Measurements from ENCODE around the gene ESRP2.

DNA sequence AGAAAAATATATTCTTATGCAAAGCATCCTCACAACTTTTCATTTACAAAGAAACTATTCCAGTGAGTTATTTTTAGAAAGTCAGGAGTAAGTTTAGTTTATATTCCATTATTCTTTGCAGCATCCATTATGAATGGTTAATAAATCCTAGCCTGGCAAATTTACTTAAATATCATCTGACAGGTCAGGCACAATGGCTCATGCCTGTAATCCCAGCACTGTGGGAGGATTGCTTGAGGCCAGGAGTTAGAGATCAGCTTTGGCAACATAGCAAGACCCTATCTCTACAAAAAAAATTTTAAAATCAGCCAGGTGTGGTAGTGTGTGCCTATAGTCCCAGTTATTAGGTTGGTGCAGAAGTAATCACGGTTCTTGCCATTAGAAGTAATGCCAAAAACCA, 12.9 kb downstream of the ESRP2 start:
- TF ChIP-seq, protein P1, sequence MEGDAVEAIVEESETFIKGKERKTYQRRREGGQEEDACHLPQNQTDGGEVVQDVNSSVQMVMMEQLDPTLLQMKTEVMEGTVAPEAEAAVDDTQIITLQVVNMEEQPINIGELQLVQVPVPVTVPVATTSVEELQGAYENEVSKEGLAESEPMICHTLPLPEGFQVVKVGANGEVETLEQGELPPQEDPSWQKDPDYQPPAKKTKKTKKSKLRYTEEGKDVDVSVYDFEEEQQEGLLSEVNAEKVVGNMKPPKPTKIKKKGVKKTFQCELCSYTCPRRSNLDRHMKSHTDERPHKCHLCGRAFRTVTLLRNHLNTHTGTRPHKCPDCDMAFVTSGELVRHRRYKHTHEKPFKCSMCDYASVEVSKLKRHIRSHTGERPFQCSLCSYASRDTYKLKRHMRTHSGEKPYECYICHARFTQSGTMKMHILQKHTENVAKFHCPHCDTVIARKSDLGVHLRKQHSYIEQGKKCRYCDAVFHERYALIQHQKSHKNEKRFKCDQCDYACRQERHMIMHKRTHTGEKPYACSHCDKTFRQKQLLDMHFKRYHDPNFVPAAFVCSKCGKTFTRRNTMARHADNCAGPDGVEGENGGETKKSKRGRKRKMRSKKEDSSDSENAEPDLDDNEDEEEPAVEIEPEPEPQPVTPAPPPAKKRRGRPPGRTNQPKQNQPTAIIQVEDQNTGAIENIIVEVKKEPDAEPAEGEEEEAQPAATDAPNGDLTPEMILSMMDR (IDR thresholded peaks at IDR 0.05; ENCODE audit: extremely low read depth in 1 of 2, insufficient read depth in 1 of 2, low read depth in 1 of 2, low read length in 2 of 2), result no peak
- no peak for TF ChIP-seq POLR2AphosphoS5 (IDR thresholded peaks at IDR 0.05; ENCODE audit: insufficient read depth, low read depth, low read length)
- TF ChIP-seq POLR2A (IDR thresholded peaks at IDR 0.05; ENCODE audit: low read depth, low read length), result no peak
- no peak for TF ChIP-seq EZH2 (IDR thresholded peaks at IDR 0.05; ENCODE audit: borderline replicate concordance, low read depth, low read length, severe bottlenecking)
